Hematopoietic multipotent progenitor cell treated with erythropoietin and hydrocortisone succinate and interleukin-3 and kit ligand, for 4 days (in vitro differentiated cells): ENCODE measurements around the gene ATP2B1.

Experiments used
- DNase-seq: peaks from one replicate; pipeline ENCODE4 v3.0.0-alpha.2; 2015

The ATP2B1 gene

DNA sequence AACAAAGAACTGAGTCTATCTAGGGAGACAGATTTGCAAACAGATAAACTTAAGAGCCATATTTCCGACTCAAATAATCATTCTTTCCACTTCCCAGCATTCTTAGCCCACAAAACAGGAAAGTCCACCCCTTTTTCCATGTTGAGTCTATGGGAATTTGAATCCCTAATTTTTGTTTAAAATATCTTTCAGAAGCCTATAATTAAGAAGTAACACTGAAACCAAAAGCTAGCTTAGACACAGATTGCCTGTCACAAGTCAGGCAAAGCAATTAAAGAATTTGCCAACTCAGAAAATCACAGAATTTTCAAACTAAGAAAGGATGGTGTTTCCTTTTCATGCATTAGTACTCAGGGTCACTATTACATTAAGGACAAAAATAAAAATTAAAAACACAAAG lies 17.0 kb downstream of the ATP2B1 start:
- no peak for DNase-seq

GRCh38 chr12:89690925-89691324 lies 17.7 kb downstream of the ATP2B1 start:
- DNase-seq = no peak

DNA sequence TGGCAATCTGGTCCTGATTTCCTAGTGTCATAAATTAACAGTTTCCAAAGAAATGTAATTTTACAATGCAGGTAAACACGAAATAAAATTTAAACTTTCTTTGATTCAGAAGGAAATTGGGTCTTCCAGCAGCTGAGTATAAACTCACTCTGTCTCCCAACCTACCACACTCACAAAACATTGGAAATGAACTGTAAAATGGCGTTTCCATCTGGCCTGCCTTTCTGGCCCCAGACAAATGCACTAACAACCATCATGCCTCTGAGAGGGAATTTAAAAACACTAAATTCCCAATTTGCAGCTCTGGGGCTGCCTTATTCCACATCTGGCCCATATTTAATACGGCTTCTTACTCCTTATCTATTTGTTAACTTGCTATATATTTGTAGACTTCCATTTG lies 19.3 kb downstream of the ATP2B1 start:
- DNase-seq = no peak

DNA sequence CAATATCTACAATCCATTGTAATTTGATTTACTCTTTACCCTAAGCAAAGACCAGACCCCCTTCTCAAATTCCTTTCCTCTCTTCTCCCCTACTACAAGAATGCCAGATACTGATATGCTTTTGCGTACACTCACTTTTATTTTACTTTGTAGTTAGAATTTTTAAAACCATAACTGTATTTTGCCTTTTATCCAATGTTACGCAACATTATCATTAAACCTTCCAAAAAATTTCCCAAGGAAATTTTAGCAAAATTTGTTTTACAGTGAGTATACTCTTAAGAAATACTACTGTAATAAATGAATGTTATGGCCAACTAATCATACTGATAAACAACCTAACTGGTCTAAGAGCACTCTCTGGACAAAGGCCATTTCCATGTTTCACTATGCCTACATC lies 22.3 kb downstream of the ATP2B1 start:
- DNase-seq = no peak

DNA sequence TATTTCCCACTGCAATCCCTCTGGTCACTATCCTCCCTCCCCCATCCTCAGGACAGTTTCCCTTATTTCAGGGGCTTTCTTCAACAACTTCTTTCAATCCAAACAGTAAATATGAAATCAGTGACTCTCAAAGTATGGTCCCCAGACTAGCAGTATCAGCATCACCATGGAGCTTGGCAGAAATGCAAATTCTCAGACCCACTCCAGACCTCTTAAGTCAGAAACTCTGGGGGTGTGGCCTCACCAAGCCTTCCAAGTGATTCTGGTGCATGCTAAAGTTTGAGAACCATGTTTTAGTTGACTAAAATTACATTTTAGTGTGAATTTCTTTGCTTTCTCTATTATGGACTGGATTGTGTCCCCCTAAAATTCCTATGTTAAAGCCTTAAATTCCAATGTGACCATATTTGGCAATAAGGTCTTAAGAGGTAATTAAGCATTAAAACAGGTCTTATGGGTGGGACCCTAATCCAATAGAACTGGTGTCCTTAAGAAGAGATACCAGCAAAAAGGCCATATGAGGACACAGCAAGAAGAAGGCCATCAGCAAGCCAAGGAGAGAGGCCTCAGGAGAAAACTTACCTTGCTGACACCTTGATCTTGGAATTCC lies 23.2 kb downstream of the ATP2B1 start:
- no peak for DNase-seq

DNA sequence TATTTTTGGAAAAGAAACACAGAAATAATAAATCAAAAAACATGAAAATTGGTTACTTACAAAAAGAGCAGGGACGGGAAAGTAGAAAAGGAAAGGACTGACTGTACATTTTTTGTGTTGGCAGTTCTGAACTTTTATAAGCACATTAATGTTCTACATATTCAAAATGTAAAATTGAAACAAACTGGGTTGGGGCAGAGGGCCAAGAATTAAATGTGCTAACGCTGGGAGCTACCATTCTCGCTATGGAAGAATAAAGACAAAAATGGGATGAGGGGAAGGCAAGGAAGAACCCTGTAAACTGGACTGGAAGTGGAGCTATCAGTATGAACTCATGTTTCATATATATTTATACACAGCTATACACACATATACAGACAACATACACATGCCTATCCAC lies 24.5 kb downstream of the ATP2B1 start:
- no peak for DNase-seq

- DNase-seq = no peak
Measured at GRCh38 chr12:89682284-89682683, 26.4 kb downstream of the ATP2B1 start.

- DNase-seq = no peak
Measured at GRCh38 chr12:89680409-89680808, 28.2 kb downstream of the ATP2B1 start.

- DNase-seq = no peak
Measured at GRCh38 chr12:89679631-89680030, 29.0 kb downstream of the ATP2B1 start.

DNA sequence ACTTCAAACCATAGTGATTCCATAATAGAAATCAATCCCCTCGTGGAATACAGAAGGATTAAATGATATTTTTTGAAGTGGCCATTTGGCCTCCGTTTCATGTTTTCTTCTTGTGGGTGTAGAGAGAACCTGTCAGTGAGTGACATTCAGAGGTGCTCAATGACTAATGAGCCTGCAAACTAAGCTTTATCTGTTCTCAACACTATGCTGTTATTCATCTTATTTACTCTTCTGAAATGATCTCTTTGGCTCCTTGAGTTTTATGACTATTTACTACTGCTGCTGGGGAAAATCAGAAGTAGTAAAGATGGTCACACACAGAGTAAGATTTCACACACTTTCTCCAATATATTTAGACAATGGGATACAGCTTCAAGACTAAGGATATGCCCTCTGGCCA lies 30.4 kb downstream of the ATP2B1 start:
- DNase-seq = no peak

GRCh38 chr12:89676930-89677329 lies 31.7 kb downstream of the ATP2B1 start:
- DNase-seq = no peak

GRCh38 chr12:89674326-89674942 lies 34.2 kb downstream of the ATP2B1 start:
- no peak for DNase-seq

- no peak for DNase-seq
Measured at GRCh38 chr12:89673603-89674002, 35.0 kb downstream of the ATP2B1 start.

DNA sequence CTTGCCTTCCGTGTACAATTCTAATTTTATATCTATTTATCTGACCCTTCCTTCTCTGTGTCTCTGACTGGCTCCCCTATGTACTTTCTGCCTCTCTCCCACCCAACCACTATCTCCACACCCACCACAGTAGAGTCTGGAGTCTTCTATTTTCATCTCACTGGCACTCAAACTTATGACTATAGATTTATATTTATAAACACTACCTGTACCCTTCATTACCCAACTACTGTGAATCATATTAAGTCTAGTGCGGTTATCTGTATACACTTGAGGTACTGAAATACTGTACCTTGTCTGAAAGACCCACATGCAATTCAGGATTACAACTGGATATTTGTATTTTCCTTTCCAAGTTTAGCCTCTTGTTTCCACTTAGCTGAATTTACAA lies 36.1 kb downstream of the ATP2B1 start:
- no peak for DNase-seq

GRCh38 chr12:89671469-89671868 lies 37.2 kb downstream of the ATP2B1 start:
- DNase-seq = no peak

DNA sequence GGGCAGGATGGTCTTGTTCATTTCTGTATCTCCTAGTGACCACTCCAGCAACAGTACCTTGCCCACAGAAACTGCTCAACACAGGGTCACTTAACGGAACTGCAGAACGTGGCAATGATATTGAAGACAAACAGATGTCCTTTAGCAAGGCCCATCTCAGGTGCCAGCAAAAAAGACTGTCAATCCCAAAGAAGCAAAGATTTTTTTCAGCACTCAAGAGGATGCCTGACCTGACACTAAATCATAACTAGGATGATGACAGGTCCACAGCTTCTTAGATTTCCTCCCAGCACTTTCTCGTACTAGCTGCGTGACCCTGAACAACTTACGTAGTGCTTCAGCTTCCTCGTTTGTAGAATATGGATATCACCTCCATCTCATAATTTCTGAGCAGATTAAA lies 39.4 kb downstream of the ATP2B1 start:
- no peak for DNase-seq

DNA sequence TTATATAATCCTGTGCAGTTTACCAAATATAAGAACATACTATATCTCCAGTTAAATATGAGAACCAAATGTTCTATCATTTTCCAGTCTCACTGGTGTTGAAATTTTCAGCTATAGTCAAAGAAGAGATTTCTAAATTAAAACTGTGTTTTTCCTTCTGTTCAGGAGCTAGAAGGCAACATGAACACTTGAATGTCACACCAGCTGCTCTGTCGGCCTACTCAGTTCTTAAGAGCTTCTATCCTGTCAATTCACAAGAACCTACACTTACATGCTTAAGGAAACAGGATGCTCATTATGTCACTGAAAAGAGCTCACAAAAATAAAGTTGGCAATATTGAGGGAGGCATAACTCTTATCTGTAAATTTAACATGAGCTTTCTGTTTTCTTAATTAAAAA lies 43.1 kb downstream of the ATP2B1 start:
- DNase-seq = no peak

DNA sequence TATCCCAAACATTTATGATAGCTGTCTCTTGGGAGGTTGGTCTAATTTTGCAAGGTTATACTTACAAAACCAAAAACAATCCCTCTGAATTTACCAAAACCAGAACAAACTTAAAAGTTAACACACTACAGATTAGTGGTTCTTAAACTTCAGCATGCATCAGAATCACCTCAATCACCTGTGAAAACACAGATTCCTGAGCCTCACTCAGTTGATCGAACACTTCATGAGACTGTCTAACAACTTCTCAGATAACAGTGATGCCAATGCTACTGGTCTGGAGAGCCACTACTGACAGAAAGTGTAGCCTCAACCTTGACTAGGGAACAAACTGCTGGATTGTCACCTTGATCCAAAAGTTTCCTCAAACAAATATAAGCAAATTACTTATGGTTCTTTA lies 44.2 kb downstream of the ATP2B1 start:
- no peak for DNase-seq

GRCh38 chr12:89663577-89664357 lies 44.9 kb downstream of the ATP2B1 start:
- peak; percentile 87 for DNase-seq

GRCh38 chr12:89662623-89663022 lies 46.0 kb downstream of the ATP2B1 start:
- DNase-seq = no peak

DNA sequence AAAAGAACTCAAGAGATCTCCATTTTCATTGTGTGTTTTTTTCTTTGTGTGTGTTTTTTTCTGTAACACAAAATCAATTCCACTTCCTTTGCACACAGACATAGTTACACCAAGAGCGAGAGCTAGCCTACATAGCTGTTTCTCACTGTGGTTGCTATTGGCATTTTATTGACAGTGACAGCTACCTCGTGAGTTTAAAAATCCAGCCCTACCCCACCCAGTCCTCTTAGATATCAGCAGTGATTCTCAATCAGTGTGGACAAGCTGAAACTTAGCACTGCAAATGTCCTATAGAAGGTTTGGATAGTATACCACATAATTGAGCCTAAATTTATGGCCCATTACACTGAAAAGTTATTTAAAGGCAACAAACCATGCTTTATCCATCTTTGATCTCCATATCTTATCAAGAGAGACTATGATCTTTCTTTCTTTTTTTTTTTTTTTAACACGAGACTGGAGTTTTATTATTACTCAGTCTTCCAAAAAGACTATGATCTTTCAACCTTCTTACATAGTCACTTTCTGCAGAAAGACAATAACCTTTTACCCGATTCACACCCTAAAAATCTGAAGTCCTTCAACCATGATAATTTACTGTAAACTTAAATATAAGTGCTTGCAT lies 46.8 kb downstream of the ATP2B1 start:
- no peak for DNase-seq

GRCh38 chr12:89657739-89658138 lies 50.9 kb downstream of the ATP2B1 start:
- no peak for DNase-seq

DNA sequence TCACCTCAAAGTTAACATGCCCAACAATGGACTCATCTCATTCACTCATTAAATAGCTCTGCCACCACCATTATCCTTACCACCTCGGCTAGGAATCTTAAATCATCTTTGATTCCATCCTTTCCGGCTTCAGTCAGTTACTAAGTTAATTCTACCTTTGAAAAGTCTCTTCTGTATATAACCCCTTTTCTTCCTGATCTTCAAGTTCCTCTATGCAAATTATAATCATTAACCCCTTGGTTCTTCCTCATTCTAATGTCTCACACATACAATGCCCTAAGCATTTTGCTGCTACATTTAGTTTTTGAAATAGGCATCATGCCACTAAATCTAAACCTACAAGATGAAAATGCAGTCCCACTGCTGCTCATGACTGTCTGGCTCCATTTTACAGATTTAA lies 51.6 kb downstream of the ATP2B1 start:
- peak; percentile 24 for DNase-seq

DNA sequence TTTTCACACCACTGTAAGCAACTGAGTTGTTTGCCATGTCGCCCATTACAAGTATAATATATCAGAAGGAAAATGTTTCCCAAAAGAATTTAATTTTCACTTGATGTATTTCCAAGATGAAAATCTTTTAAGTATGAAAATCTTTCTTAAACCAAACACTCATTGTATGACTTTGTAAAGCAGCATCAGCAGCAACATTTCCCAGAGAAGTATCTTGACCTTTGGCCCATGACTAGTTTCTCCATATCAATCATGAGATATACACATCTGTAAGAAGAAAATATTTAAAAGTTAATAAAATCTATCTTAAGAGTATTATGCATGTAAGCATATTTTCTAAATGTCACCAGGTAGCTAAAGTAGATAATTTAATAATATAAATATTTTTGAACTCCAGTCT lies 52.8 kb downstream of the ATP2B1 start:
- no peak for DNase-seq
